Daoy (cell line): ENCODE measurements around the gene CNOT9. TPM values are rescaled to one million over a fixed set of nuclear protein-coding genes. Genes with fewer than 3 reads are reported as not detected.
A peak's percentile ranks its signal among the peaks of the same experiment; 100 is the strongest.

Source experiments
- DNase-seq: peaks from one replicate; pipeline ENCODE4 v3.0.0-alpha.2; 2015; ENCODE audit warnings: low read depth
- total RNA-seq: library from RNA; depleted of rRNA; stranded (reverse); fragments of >200 nt; shearing (Covaris generic); gene quantifications from 2 replicates; pipeline ENCODE4 v1.2.3, GENCODE V29; 2014

Gene CNOT9
- total RNA-seq, 1 experiment from 2014 or later = 94.2 TPM

GRCh38 chr2:218577482-218578220 lies 9.0 kb downstream of the CNOT9 start:
- DNase-seq = no peak

GRCh38 chr2:218578272-218578877 lies 9.7 kb downstream of the CNOT9 start:
- DNase-seq = no peak

GRCh38 chr2:218582076-218582475 lies 13.4 kb downstream of the CNOT9 start:
- DNase-seq = peak; percentile 71

GRCh38 chr2:218583983-218584850 lies 15.6 kb downstream of the CNOT9 start:
- no peak for DNase-seq

GRCh38 chr2:218585541-218585940 lies 16.9 kb downstream of the CNOT9 start:
- DNase-seq = no peak

- peak; percentile 13 for DNase-seq
These were observed 36.8 kb downstream of the CNOT9 start for GRCh38 chr2:218605432-218605831.

- peak; percentile 34 for DNase-seq
These were observed 38.9 kb downstream of the CNOT9 start, which contains the start of gene PLCD4 for GRCh38 chr2:218607436-218608115. Gene PLCD4, plus strand, starts transcription at chr2:218607899. Its CDS starts 7,841 bp downstream, at chr2:218615740.

GRCh38 chr2:218615868-218616315 lies 47.3 kb downstream of the CNOT9 start:
- DNase-seq = no peak

- DNase-seq = no peak
These were observed 49.6 kb downstream of the CNOT9 start for GRCh38 chr2:218618102-218618860.

GRCh38 chr2:218621007-218621406 lies 52.4 kb downstream of the CNOT9 start:
- no peak for DNase-seq

GRCh38 chr2:218622606-218623365 lies 54.1 kb downstream of the CNOT9 start:
- no peak for DNase-seq

GRCh38 chr2:218623366-218623705 lies 54.7 kb downstream of the CNOT9 start:
- no peak for DNase-seq

- DNase-seq = no peak
These were observed 57.7 kb downstream of the CNOT9 start for GRCh38 chr2:218626369-218626768.

GRCh38 chr2:218627939-218628338 lies 59.3 kb downstream of the CNOT9 start:
- no peak for DNase-seq

GRCh38 chr2:218631837-218632236 lies 63.2 kb downstream of the CNOT9 start:
- peak; percentile 76 for DNase-seq

- DNase-seq = no peak
These were observed 67.1 kb downstream of the CNOT9 start for GRCh38 chr2:218635719-218636118.

GRCh38 chr2:218638372-218638771 lies 69.7 kb downstream of the CNOT9 start:
- no peak for DNase-seq

GRCh38 chr2:218642121-218642656 lies 73.5 kb downstream of the CNOT9 start:
- no peak for DNase-seq

GRCh38 chr2:218642786-218643185 lies 74.1 kb downstream of the CNOT9 start:
- no peak for DNase-seq

- DNase-seq = no peak
These were observed 75.2 kb downstream of the CNOT9 start for GRCh38 chr2:218643751-218644310.
